Activated T-cell treated with anti-CD3 and anti-CD28 coated beads, Interleukin-2, amount 50 U/mL, for 24 hours (primary cell): ENCODE results near the gene KRTAP5-6.
A peak's percentile ranks its signal among the peaks of the same experiment; 100 is the strongest.

Experiments
- DNase-seq: peaks from one replicate; pipeline ENCODE4 v3.0.0-alpha.2; 2020
- H3K27ac Mint-ChIP-seq: 2 replicates; pipeline ENCODE4 v1.8.0; 2020; ENCODE audit warnings: mild to moderate bottlenecking, mixed read lengths
- H3K27me3 Mint-ChIP-seq: 2 replicates; pipeline ENCODE4 v1.8.0; 2020; ENCODE audit warnings: mixed read lengths
- H3K36me3 Mint-ChIP-seq: 2 replicates; pipeline ENCODE4 v1.8.0; 2020; ENCODE audit warnings: low read depth, mixed read lengths
- H3K4me1 Mint-ChIP-seq: 2 replicates; pipeline ENCODE4 v1.8.0; 2020; ENCODE audit warnings: low read depth, mixed read lengths
- H3K4me3 Mint-ChIP-seq: 2 replicates; pipeline ENCODE4 v1.8.0; 2020; ENCODE audit warnings: mild to moderate bottlenecking, moderate library complexity, mixed read lengths
- H3K9me3 Mint-ChIP-seq: 2 replicates; pipeline ENCODE4 v1.8.0; 2020; ENCODE audit warnings: mixed read lengths

Gene KRTAP5-6

GRCh38 chr11:1696608-1697570, at the start of gene KRTAP5-6:
Gene KRTAP5-6, plus strand, starts transcription at chr11:1697195. Its CDS starts 51 bp downstream, at chr11:1697246.
- no peaks in the 10 kb centered on the region for H3K36me3 Mint-ChIP-seq
- DNase-seq = no peak
- peaks cover 6% of the 10 kb centered on the region for H3K9me3 Mint-ChIP-seq
- no peak within 1 kb of the TSS for H3K27ac Mint-ChIP-seq
- H3K27me3 Mint-ChIP-seq = peaks cover 18% of the 10 kb centered on the region
- peaks cover 19% of the 10 kb centered on the region for H3K4me1 Mint-ChIP-seq
- no peak within 1 kb of the TSS for H3K4me3 Mint-ChIP-seq

GRCh38 chr11:1647901-1648652, 48.9 kb upstream of the KRTAP5-6 start:
- Mint-ChIP-seq H3K4me1 (no peaks in the 10 kb centered on the region), H3K27ac (no peak overlapping the region), H3K4me3 (no peak overlapping the region), H3K9me3 (no peaks in the 10 kb centered on the region), H3K36me3 (no peaks in the 10 kb centered on the region), H3K27me3 (peaks cover 12% of the 10 kb centered on the region)
- DNase-seq = no peak

GRCh38 chr11:1648653-1649420, 48.2 kb upstream of the KRTAP5-6 start:
- no peaks in the 10 kb centered on the region for H3K36me3 Mint-ChIP-seq
- peaks cover 16% of the 10 kb centered on the region for H3K27me3 Mint-ChIP-seq
- DNase-seq = no peak
- no peak overlapping the region for H3K4me3 Mint-ChIP-seq
- no peaks in the 10 kb centered on the region for H3K9me3 Mint-ChIP-seq
- H3K27ac Mint-ChIP-seq = no peak overlapping the region
- no peaks in the 10 kb centered on the region for H3K4me1 Mint-ChIP-seq

- Mint-ChIP-seq H3K27ac (no peak overlapping the region), H3K9me3 (no peaks in the 10 kb centered on the region), H3K4me3 (no peak overlapping the region), H3K36me3 (no peaks in the 10 kb centered on the region), H3K4me1 (no peaks in the 10 kb centered on the region), H3K27me3 (peaks cover 21% of the 10 kb centered on the region)
- DNase-seq = no peak
These were observed 46.7 kb upstream of the KRTAP5-6 start for GRCh38 chr11:1650034-1650917.

- DNase-seq = no peak
- Mint-ChIP-seq H3K4me1 (no peaks in the 10 kb centered on the region), H3K27ac (no peak overlapping the region), H3K9me3 (no peaks in the 10 kb centered on the region), H3K36me3 (no peaks in the 10 kb centered on the region), H3K4me3 (no peak overlapping the region), H3K27me3 (peaks cover 21% of the 10 kb centered on the region)
These were observed 46.1 kb upstream of the KRTAP5-6 start for GRCh38 chr11:1650918-1651262.

GRCh38 chr11:1651411-1651980, 45.5 kb upstream of the KRTAP5-6 start:
- DNase-seq = no peak
- H3K27ac Mint-ChIP-seq = no peak overlapping the region
- peaks cover 21% of the 10 kb centered on the region for H3K27me3 Mint-ChIP-seq
- H3K36me3 Mint-ChIP-seq = no peaks in the 10 kb centered on the region
- no peaks in the 10 kb centered on the region for H3K4me1 Mint-ChIP-seq
- no peak overlapping the region for H3K4me3 Mint-ChIP-seq
- H3K9me3 Mint-ChIP-seq = no peaks in the 10 kb centered on the region

GRCh38 chr11:1652026-1652425, 45.0 kb upstream of the KRTAP5-6 start:
- H3K36me3 Mint-ChIP-seq = no peaks in the 10 kb centered on the region
- no peaks in the 10 kb centered on the region for H3K9me3 Mint-ChIP-seq
- H3K27ac Mint-ChIP-seq = no peak overlapping the region
- H3K27me3 Mint-ChIP-seq = peaks cover 21% of the 10 kb centered on the region
- no peaks in the 10 kb centered on the region for H3K4me1 Mint-ChIP-seq
- no peak overlapping the region for H3K4me3 Mint-ChIP-seq
- DNase-seq = no peak

GRCh38 chr11:1652442-1652770, 44.6 kb upstream of the KRTAP5-6 start:
- no peak for DNase-seq
- Mint-ChIP-seq H3K27me3 (peaks cover 21% of the 10 kb centered on the region), H3K9me3 (no peaks in the 10 kb centered on the region), H3K4me1 (no peaks in the 10 kb centered on the region), H3K4me3 (no peak overlapping the region), H3K27ac (no peak overlapping the region), H3K36me3 (no peaks in the 10 kb centered on the region)

GRCh38 chr11:1652771-1653540, 44.0 kb upstream of the KRTAP5-6 start:
- Mint-ChIP-seq H3K27ac (no peak overlapping the region), H3K36me3 (no peaks in the 10 kb centered on the region), H3K9me3 (no peaks in the 10 kb centered on the region), H3K27me3 (peaks cover 21% of the 10 kb centered on the region), H3K4me1 (no peaks in the 10 kb centered on the region), H3K4me3 (no peak overlapping the region)
- peak; percentile 88 for DNase-seq

GRCh38 chr11:1653541-1654387, 43.2 kb upstream of the KRTAP5-6 start:
- H3K36me3 Mint-ChIP-seq = no peaks in the 10 kb centered on the region
- H3K4me1 Mint-ChIP-seq = no peaks in the 10 kb centered on the region
- peaks cover 25% of the 10 kb centered on the region for H3K27me3 Mint-ChIP-seq
- no peaks in the 10 kb centered on the region for H3K9me3 Mint-ChIP-seq
- no peak for DNase-seq
- no peak overlapping the region for H3K4me3 Mint-ChIP-seq
- H3K27ac Mint-ChIP-seq = no peak overlapping the region

- Mint-ChIP-seq H3K27me3 (peaks cover 30% of the 10 kb centered on the region), H3K27ac (no peak overlapping the region), H3K4me3 (no peak overlapping the region), H3K9me3 (no peaks in the 10 kb centered on the region), H3K4me1 (peaks cover 4% of the 10 kb centered on the region), H3K36me3 (no peaks in the 10 kb centered on the region)
- no peak for DNase-seq
These were observed 42.4 kb upstream of the KRTAP5-6 start for GRCh38 chr11:1654388-1655167.
